ENCODE measurements around the gene PAPSS1. TPM values are rescaled to one million over a fixed set of nuclear protein-coding genes. Genes with fewer than 3 reads are reported as not detected.

PAPSS1 gene
- polyA plus RNA-seq, 1 of the 3 experiments (the other 2 are of a cell fraction): 70.1 TPM

DNA sequence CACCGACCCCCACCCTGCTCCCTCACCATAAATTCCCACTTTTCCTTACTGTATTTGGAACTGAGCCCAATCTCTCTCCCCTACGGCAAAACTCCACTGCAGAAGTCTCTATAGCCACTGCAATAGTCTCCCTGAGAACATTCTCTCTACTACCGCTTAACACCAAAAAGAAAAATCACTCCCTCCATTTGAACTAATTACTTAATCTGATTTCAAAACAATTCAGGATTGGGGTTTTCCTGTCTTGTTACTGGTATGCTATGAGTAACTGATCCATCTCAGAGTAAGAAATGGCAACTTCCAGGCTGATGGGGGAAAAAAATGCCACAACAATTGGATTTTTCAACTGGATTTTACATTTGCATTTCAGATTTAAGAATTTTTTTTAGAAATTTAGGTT, 5.8 kb downstream of the PAPSS1 start (continued):
- TF ChIP-seq, protein P1, sequence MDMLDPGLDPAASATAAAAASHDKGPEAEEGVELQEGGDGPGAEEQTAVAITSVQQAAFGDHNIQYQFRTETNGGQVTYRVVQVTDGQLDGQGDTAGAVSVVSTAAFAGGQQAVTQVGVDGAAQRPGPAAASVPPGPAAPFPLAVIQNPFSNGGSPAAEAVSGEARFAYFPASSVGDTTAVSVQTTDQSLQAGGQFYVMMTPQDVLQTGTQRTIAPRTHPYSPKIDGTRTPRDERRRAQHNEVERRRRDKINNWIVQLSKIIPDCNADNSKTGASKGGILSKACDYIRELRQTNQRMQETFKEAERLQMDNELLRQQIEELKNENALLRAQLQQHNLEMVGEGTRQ (IDR thresholded peaks at IDR 0.05; ENCODE audit: borderline replicate concordance, low read depth, low read length): no peak
- TF ChIP-seq RAD21 (IDR thresholded peaks at IDR 0.05; ENCODE audit: low read length): no peak
- no peak for TF ChIP-seq POLR2AphosphoS5 (IDR thresholded peaks at IDR 0.05; ENCODE audit: low read depth, low read length)

DNA sequence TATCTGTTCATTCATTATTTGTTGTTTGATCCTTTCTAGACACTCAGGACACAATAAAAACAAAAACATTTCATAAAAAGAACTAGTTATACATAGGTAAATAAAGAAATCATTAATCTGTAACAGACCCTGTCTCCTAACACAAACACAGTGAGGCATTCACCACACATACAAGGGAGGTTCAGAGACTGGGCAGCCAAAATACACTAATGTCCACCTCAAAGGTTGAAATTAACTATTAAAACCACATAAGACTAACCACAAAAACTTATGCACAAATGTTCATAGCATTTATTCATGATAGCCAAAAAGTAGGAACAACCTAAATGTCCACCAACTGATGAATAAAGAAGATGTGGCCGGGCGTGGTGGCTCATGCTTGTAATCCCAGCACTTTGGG, 7.8 kb downstream of the PAPSS1 start:
- peaks cover 98% of the 10 kb centered on the region for H3K79me2 ChIP-seq (ENCODE audit: insufficient read depth)
- no peaks in the 10 kb centered on the region for H3K27me3 ChIP-seq (ENCODE audit: insufficient read depth)
- no peak for DNase-seq
- H3K36me3 ChIP-seq (replicated peaks in 1 of 2; ENCODE audit: control insufficient read depth in 1 of 2, insufficient read depth in 2 of 2, low read length in 1 of 2): peaks cover 6% of the 10 kb centered on the region in 2 experiments
- ChIA-PET POLR2A (interaction anchor here (0.7 kb wide), 1 partner anchor 129 kb away, joined by 4 read pairs; no protein-coding TSS in a partner anchor), CTCF (no interaction called here)
- no peaks in the 10 kb centered on the region for H4K20me1 ChIP-seq (ENCODE audit: insufficient read depth)
- no peaks in the 10 kb centered on the region for H3F3A ChIP-seq (replicated peaks; ENCODE audit: insufficient read depth)
- H2AFZ ChIP-seq (ENCODE audit: low read depth): no peak overlapping the region
- H3K4me3 ChIP-seq (ENCODE audit: low read depth in 2 of 2, low read length in 1 of 2): no peak overlapping the region
- peaks cover 5% of the 10 kb centered on the region in 2 experiments; a peak in 2 of 4 replicates for H3K4me1 ChIP-seq (ENCODE audit: control insufficient read depth in 1 of 2, insufficient read depth in 2 of 2, low read depth in 1 of 2, low read length in 1 of 2)
- H3K9ac ChIP-seq: no peak overlapping the region
- H3K4me2 ChIP-seq: no peak overlapping the region
- no peaks in the 10 kb centered on the region for H3K9me2 ChIP-seq
- TF ChIP-seq TEAD4 (IDR thresholded peaks at IDR 0.05; ENCODE audit: borderline replicate concordance, insufficient read depth): no peak
- TF ChIP-seq POLR2AphosphoS5 (IDR thresholded peaks at IDR 0.05; ENCODE audit: low read depth, low read length): no peak
- TF ChIP-seq FOSL2 (IDR thresholded peaks at IDR 0.05; ENCODE audit: borderline replicate concordance, low read depth): no peak
- TF ChIP-seq, protein P2, sequence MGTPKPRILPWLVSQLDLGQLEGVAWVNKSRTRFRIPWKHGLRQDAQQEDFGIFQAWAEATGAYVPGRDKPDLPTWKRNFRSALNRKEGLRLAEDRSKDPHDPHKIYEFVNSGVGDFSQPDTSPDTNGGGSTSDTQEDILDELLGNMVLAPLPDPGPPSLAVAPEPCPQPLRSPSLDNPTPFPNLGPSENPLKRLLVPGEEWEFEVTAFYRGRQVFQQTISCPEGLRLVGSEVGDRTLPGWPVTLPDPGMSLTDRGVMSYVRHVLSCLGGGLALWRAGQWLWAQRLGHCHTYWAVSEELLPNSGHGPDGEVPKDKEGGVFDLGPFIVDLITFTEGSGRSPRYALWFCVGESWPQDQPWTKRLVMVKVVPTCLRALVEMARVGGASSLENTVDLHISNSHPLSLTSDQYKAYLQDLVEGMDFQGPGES (IDR thresholded peaks at IDR 0.05; ENCODE audit: low read depth, low read length): no peak
- no peak for TF ChIP-seq CHD2 (IDR thresholded peaks at IDR 0.05; ENCODE audit: low read length, partially characterized antibody)
- no peak for TF ChIP-seq RFX5 (IDR thresholded peaks at IDR 0.05; ENCODE audit: low read length)
- no peak for TF ChIP-seq RXRA (IDR thresholded peaks at IDR 0.05; ENCODE audit: borderline replicate concordance, low read depth)
- no peak for TF ChIP-seq MXI1 (IDR thresholded peaks at IDR 0.05; ENCODE audit: low read depth, low read length)
- TF ChIP-seq, protein P3, sequence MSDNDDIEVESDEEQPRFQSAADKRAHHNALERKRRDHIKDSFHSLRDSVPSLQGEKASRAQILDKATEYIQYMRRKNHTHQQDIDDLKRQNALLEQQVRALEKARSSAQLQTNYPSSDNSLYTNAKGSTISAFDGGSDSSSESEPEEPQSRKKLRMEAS (IDR thresholded peaks at IDR 0.05; ENCODE audit: low read depth): no peak
- TF ChIP-seq JUND (IDR thresholded peaks at IDR 0.05): no peak
- TF ChIP-seq RAD21 (IDR thresholded peaks at IDR 0.05; ENCODE audit: low read length): no peak
- TF ChIP-seq FOXJ3 (CRISPR knock-in tag; IDR thresholded peaks at IDR 0.05): no peak
- no peak for TF ChIP-seq MEF2A (IDR thresholded peaks at IDR 0.05; ENCODE audit: borderline replicate concordance, low read depth)
- no peak for TF ChIP-seq RCOR1 (IDR thresholded peaks at IDR 0.05; ENCODE audit: low read length)
- TF ChIP-seq SIN3A (IDR thresholded peaks at IDR 0.05; ENCODE audit: borderline replicate concordance, low read depth, low read length): no peak
- TF ChIP-seq NFIC (IDR thresholded peaks at IDR 0.05; ENCODE audit: borderline replicate concordance): no peak
- H3K9me3 ChIP-seq: no peaks in the 10 kb centered on the region
- WGBS (ENCODE audit: low lambda C conversion rate): 95% methylated on average over 2 of the region's 2 CpGs
- no peak overlapping the region for H3K27ac ChIP-seq (ENCODE audit: low read depth in 2 of 2, low read length in 1 of 2)

Measured in SK-N-SH (cell line).